ENCODE measurements around the gene RBM6. TPM values are rescaled to one million over a fixed set of nuclear protein-coding genes. Genes with fewer than 3 reads are reported as not detected.

RBM6 gene
- polyA plus RNA-seq, 1 of the 3 experiments (the other 2 are of a cell fraction): 67.4 TPM

GRCh38 chr3:49926117-49926728 lies 13.7 kb upstream of the RBM6 start:
- H2AFZ ChIP-seq (ENCODE audit: low read depth): no peak overlapping the region
- H3K4me2 ChIP-seq: no peak overlapping the region
- H4K20me1 ChIP-seq (ENCODE audit: insufficient read depth): no peaks in the 10 kb centered on the region
- no peaks in the 10 kb centered on the region for H3K9me2 ChIP-seq
- 96% methylated on average over 4 of the region's 4 CpGs for WGBS (ENCODE audit: low lambda C conversion rate)
- H3K36me3 ChIP-seq (replicated peaks in 1 of 2; ENCODE audit: control insufficient read depth in 1 of 2, insufficient read depth in 2 of 2, low read length in 1 of 2): no peaks in the 10 kb centered on the region
- no peak overlapping the region for H3K4me3 ChIP-seq (ENCODE audit: low read depth in 2 of 2, low read length in 1 of 2)
- ChIA-PET POLR2A (no interaction called here), CTCF (no interaction called here)
- peaks cover 5% of the 10 kb centered on the region for H3F3A ChIP-seq (replicated peaks; ENCODE audit: insufficient read depth)
- no peak for DNase-seq
- H3K9ac ChIP-seq: no peak overlapping the region
- H3K9me3 ChIP-seq: no peaks in the 10 kb centered on the region
- TF ChIP-seq EZH2phosphoT487 (IDR thresholded peaks at IDR 0.05; ENCODE audit: borderline replicate concordance, low read depth): no peak
- TF ChIP-seq MAX (IDR thresholded peaks at IDR 0.05; ENCODE audit: low read depth): no peak
- no peak for TF ChIP-seq GABPA (IDR thresholded peaks at IDR 0.05; ENCODE audit: low read depth)
- no peak for TF ChIP-seq MEF2A (IDR thresholded peaks at IDR 0.05; ENCODE audit: borderline replicate concordance, low read depth)
- no peak for TF ChIP-seq MXI1 (IDR thresholded peaks at IDR 0.05; ENCODE audit: low read depth, low read length)
- no peak for TF ChIP-seq FOXJ3 (CRISPR knock-in tag; IDR thresholded peaks at IDR 0.05)
- TF ChIP-seq TAF1 (IDR thresholded peaks at IDR 0.05; ENCODE audit: borderline replicate concordance, low read depth, low read length): no peak
- TF ChIP-seq POLR2AphosphoS5 (IDR thresholded peaks at IDR 0.05; ENCODE audit: low read depth, low read length): no peak
- no peak for TF ChIP-seq TCF12 (IDR thresholded peaks at IDR 0.05)
- no peak for TF ChIP-seq PBX3 (IDR thresholded peaks at IDR 0.05)
- TF ChIP-seq CTCF (IDR thresholded peaks at IDR 0.05): no peak
- TF ChIP-seq SIN3A (IDR thresholded peaks at IDR 0.05; ENCODE audit: borderline replicate concordance, low read depth, low read length): no peak
- TF ChIP-seq RXRA (IDR thresholded peaks at IDR 0.05; ENCODE audit: borderline replicate concordance, low read depth): no peak
- peaks cover 7% of the 10 kb centered on the region; the same call in 1 of the 2 replicates for H3K79me2 ChIP-seq (ENCODE audit: insufficient read depth)
- peaks cover 0 to 10% of the 10 kb centered on the region in 2 experiments; a peak in 1 of 4 replicates for H3K4me1 ChIP-seq (ENCODE audit: control insufficient read depth in 1 of 2, insufficient read depth in 2 of 2, low read depth in 1 of 2, low read length in 1 of 2)
- H3K27me3 ChIP-seq (ENCODE audit: insufficient read depth): no peaks in the 10 kb centered on the region
- no peak overlapping the region for H3K27ac ChIP-seq (ENCODE audit: low read depth in 2 of 2, low read length in 1 of 2)

DNA sequence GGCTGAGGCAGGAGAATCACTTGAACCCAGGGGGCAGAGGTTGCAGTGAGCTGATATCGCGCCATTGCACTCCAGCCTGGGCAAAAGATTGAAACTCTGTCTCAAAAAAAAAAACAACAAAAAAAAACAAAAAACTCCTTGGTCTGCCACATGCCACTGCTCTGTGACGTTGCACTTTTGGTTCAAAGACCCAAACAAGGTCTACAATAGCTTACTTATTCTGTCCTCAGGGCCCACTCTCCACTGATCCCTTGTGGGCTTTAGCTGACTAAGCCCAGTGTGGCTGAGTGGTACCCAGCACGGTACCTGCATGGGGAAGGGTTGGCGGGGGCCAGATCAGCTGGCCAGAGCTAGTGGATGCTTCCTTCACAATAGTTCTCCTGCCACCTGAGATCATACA lies 12.2 kb upstream of the RBM6 start:
- TF ChIP-seq TAF1 (IDR thresholded peaks at IDR 0.05; ENCODE audit: borderline replicate concordance, low read depth, low read length) (no peak), CHD2 (IDR thresholded peaks at IDR 0.05; ENCODE audit: low read length, partially characterized antibody) (no peak), EZH2phosphoT487 (IDR thresholded peaks at IDR 0.05; ENCODE audit: borderline replicate concordance, low read depth) (no peak), RCOR1 (IDR thresholded peaks at IDR 0.05; ENCODE audit: low read length) (no peak), EP300 (IDR thresholded peaks at IDR 0.05; ENCODE audit: borderline replicate concordance in 1 of 2, low read depth in 1 of 2, low read length in 1 of 2) (no peak), ELF1 (IDR thresholded peaks at IDR 0.05) (no peak)
- H3K4me2 ChIP-seq: peak overlapping the region; percentile 75; the same call in 1 of the 2 replicates
- no peak overlapping the region for H2AFZ ChIP-seq (ENCODE audit: low read depth)
- ChIA-PET POLR2A (no interaction called here), CTCF (no interaction called here)
- H3K4me1 ChIP-seq (ENCODE audit: control insufficient read depth in 1 of 2, insufficient read depth in 2 of 2, low read depth in 1 of 2, low read length in 1 of 2): peaks cover 0 to 10% of the 10 kb centered on the region in 2 experiments; a peak in 1 of 4 replicates
- no peaks in the 10 kb centered on the region for H4K20me1 ChIP-seq (ENCODE audit: insufficient read depth)
- no peaks in the 10 kb centered on the region for H3K9me3 ChIP-seq
- H3F3A ChIP-seq (replicated peaks; ENCODE audit: insufficient read depth): peaks cover 7% of the 10 kb centered on the region
- WGBS (ENCODE audit: low lambda C conversion rate): 97% methylated on average over 5 of the region's 5 CpGs
- H3K79me2 ChIP-seq (ENCODE audit: insufficient read depth): peaks cover 7% of the 10 kb centered on the region; the same call in 1 of the 2 replicates
- no peak for DNase-seq
- H3K27ac ChIP-seq (ENCODE audit: low read depth in 2 of 2, low read length in 1 of 2): no peak overlapping the region
- H3K9me2 ChIP-seq: no peaks in the 10 kb centered on the region
- H3K9ac ChIP-seq: no peak overlapping the region
- no peaks in the 10 kb centered on the region for H3K27me3 ChIP-seq (ENCODE audit: insufficient read depth)
- H3K36me3 ChIP-seq (replicated peaks in 1 of 2; ENCODE audit: control insufficient read depth in 1 of 2, insufficient read depth in 2 of 2, low read length in 1 of 2): no peaks in the 10 kb centered on the region
- H3K4me3 ChIP-seq (ENCODE audit: low read depth in 2 of 2, low read length in 1 of 2): no peak overlapping the region
